ENCODE data around the gene SBF2. TPM values are rescaled to one million over a fixed set of nuclear protein-coding genes. Genes with fewer than 3 reads are reported as not detected.

The SBF2 gene
- total RNA-seq, 1 donor from 2014 or later = 141 TPM

DNA sequence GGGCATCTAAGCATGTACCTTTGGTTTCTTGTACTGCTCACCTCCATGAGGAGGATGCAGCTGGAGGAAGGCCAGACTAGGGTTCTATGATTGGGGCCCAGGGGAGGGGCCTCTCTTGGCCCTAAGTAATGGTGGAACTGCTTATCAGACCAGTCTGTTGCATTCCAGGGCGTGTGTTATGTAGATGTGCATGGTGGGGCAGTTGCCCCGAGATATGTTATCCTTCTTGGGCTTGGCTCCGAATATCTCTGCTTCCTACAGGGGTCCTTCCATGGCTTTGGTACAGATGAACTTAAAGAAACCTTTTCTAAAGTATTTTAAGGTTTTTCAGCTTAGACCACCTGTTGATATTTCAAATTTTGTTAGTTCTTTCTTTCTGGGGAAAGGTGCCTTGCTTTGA lies 504.1 kb downstream of the SBF2 start:
- ATAC-seq (no peak), DNase-seq (ENCODE audit: low spot score) (no peak)
- intact Hi-C loops (cut with DNase I) = no loop called here

DNA sequence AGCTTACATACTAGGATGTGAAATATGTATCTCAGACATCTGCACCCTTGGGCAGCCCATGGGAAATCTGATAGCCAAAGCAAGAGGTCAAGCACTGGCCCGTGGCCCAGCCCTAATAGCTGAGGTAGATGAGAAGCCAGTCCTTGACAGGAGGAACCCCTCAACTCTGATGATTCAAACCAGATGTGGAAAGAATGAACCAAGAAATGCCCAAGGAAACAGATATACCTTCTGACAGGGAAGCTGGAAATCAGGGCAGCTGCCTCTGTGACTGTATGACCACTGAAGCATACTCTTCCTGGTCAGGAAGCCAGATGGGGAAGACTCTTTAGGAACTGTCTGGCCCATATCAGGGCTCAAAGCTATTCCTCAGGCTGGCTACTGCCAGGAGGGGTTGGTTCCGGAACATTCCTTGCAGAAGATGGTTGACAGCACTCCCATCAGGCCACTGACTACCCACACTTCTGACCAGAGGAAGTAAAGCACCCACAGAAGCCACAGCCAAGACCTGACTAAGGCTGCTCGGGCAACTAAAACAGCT lies 506.0 kb downstream of the SBF2 start:
- peak; percentile 58 for ATAC-seq
- no peak for DNase-seq (ENCODE audit: low spot score)

DNA sequence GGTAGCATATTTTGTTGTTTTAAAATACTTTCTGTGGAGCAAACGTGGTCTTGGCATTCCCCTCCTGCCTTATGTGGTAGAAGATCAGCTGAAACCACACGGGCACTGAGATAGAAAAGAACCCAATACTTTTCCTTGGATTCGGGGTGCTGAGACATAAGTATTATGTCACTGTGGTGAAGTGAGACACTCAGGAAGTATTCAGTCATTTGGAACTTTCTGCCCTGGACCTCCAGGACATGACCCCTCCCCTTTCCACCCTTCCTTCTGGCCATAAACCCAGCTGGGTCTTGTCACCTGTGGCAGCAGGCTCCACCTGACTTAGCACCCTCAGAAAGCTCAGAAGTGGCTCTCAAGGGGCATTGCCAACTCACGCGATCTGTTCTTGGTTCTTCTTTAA lies 506.8 kb downstream of the SBF2 start:
- ATAC-seq = no peak
- intact Hi-C loops (cut with DNase I) = no loop called here
- DNase-seq (ENCODE audit: low spot score) = no peak

More for the DNA sequence above, 506.0 kb downstream of the SBF2 start:
- intact Hi-C loops (cut with DNase I) = no loop called here

DNA sequence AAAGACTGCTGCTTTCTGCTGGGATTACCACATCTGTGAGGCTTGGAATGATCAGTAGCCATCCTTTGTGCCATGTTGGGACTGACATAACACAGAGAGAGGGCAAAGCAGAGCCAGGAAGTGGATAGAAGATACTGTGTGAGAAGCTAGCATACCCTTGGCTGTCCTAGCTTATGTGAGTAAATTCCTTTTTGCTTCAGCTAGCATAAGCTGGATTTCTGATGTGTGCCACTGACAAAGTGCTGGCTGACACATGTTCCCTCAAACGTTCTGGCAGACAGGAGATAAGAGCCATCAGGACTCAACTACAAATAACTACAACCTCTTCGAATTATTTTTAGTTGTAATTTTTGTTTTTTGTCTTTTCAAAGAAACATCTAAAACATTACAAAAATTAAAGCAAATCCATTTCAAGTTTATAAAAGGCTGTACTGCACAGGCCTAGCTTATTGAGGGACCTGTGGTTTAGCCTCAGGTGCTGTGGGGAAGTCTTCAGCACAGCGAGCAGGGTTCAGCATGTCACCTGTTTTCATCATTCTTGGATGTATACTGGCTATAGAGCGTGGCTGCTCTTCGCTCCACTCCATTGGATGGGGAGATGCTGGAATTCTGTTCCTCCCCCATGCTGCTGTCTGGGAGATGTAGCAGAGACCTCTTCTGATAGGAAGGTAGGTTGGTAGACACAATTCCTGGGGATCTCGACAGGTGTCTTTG lies 509.3 kb downstream of the SBF2 start:
- DNase-seq (ENCODE audit: low spot score) (no peak), ATAC-seq (no peak)
- intact Hi-C loops (cut with DNase I) = no loop called here

DNA sequence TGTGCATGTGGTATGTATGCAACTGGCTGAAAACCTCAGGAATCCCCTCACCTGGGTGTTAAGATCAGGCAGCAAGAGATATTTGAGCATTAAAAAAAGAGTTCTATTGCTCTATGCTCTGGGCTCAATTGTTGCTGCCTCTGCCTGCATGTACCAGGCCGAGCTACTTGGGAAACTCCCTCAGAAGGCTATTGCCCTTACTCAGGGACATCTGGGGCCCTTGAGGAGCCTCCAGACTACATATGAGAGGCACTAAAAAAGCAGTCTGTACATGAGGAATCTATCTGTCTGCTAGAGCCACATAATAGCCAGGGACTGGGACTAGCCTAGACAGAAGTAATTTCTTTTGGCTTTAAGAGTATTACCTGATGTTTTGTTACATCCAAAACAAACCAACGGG lies 510.0 kb downstream of the SBF2 start:
- DNase-seq (ENCODE audit: low spot score) (no peak), ATAC-seq (no peak)
- intact Hi-C loops (cut with DNase I) = no loop called here

DNA sequence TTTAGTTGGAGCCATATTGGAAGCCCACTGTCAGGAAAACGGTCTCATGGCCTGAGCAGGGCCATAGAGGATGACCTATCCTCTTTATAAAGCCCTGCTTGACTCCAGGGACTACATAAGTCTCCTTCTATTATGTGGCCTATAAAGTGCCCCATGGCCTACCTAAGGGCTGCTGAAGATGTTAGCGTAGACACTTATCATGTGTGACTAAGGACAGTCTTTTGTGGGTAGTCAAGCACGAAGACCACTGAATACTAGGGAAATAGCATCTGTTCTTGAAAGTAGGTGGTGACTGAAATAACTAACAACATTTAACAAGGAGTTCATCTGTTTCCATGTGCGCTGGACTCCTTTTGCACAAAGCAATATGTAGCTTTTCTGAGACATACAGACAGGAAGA lies 513.1 kb downstream of the SBF2 start:
- DNase-seq (ENCODE audit: low spot score) (no peak), ATAC-seq (no peak)
- intact Hi-C loops (cut with DNase I) = no loop called here

DNA sequence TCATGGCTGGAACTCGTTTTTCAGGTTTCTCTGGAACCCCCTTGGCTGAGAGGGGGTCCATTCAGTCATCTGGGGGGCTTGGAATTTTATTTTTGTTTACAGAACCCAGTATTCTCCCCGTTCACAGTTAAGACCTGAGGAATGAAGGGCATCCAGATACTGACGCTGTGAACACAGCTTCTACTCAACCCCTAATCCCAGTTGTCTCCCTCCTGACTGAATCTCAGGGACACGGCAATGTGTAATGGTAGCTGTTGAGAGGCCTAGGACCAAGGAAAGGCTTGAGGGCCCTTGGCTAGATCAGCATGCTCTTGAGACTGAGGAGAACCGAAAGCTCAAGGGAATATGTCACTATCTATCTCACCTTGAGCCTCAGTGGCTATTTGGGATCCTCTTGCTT lies 516.5 kb downstream of the SBF2 start:
- intact Hi-C loops (cut with DNase I) = no loop called here
- no peak for ATAC-seq
- no peak for DNase-seq (ENCODE audit: low spot score)

DNA sequence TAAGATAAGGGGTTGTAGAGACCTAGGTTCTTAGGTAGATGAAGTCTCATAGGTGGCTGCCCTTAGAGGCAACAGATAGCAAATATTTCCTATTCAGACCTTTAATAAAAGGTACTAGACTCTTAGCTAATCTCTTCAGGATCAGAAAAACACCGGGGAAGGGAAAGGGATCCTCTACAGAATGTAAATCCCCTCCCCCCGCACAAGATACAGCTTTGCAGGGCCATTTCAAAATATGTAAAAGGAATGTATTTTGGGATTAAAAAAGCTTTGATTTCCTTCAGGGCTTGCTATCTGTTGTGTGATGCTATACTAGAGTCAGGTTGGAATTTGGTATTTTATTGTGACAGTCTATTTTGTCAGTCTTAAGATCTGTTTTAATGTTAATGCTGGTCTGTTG lies 517.0 kb downstream of the SBF2 start:
- DNase-seq (ENCODE audit: low spot score) (no peak), ATAC-seq (no peak)
- intact Hi-C loops (cut with DNase I) = no loop called here

DNA sequence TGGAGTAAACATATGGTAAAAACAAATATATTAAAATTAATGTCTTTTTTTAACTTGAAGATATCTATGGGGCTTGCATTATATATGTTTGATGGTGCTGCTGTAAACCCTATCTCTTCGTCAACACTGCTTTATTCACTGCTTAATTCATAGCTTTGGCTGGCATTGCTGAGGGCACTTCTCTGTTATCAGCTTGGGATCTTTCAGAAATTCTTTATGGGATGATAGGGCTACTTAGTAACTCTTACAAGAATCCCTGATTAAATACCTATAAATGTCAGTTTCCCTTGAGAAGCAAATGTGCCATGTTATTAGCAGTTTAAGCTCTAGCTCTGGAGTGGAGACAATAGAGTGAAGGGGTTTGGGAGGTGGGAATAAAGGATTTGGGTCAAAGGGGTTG lies 517.8 kb downstream of the SBF2 start:
- intact Hi-C loops (cut with DNase I) = no loop called here
- no peak for ATAC-seq
- no peak for DNase-seq (ENCODE audit: low spot score)

DNA sequence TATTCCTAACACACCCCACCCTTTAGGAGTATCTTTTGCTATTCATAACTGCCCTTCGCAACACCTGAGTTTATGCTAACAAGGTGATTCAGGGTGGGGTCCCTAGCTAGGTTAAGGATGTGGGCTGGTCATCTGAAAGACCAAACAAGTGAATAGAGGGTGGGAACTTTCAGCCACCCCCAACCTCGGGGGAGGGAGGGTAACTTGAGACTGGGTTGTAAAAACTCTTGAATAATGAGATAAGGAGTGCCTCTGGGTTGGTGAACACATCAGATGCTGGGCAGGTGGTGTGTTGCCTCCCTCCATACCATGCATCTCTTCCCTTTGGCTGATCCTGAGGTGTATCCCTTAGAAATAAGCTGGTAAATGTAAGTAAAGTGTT lies 518.6 kb downstream of the SBF2 start:
- peak; percentile 22 for ATAC-seq
- intact Hi-C loops (cut with DNase I) = no loop called here
- DNase-seq (ENCODE audit: low spot score) = no peak

DNA sequence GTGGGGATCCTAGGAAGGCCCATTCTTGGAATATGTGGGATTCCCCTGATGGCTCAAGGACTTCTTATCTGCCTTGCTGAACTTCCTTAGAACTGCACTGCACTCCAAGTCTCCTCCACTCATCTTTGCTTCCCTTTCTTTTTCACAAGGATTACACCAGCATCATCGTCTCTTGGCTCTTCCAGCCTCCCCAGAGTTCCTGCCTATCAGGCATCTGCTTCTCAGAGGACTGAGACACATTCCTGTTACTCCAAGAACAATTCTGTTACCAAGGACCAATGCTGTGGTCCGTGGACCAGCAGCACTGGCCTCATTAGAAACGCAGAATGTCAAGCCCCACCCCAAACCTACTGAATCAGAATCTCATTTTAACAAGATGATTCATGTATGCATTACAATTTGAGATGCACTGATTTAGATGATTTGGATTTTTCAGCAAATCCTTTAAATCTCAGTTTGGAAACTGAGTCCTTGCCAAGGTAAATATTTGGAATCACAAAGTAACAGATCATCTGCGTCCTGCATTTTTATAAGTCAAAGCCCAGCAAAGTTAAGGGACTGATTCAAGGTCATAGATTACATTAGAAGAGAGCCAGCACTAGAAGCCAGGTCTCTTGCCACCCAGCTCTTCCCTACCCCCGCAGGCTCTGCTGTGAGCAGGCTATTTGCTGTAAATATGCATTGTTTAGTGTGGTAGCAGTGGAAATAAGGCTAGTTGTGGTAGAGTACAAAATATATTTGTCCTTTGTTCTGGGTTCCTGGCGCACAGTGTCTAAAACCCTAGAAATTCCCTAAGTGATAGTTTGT lies 519.2 kb downstream of the SBF2 start:
- intact Hi-C loops (cut with DNase I) = no loop called here
- ATAC-seq = peak; percentile 48
- DNase-seq (ENCODE audit: low spot score) = no peak

DNA sequence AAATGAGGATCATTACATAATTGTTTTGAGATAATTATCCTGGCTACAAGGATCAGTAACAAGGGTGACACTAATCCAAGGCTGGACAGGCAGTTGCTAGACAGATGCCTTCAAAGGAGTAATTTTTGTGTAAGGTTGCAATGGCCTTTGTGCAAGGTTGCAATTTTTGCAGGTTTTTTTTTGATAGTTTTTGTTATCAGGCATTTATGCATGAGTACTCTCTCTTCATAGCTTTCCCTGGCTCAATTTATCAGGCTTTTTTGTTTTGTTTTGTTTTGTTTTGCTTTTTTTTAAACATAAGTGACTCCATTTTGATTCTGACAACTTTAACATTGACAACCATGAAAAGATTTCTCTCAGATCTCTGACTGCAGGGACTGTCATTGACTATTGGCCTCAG lies 519.9 kb downstream of the SBF2 start:
- DNase-seq (ENCODE audit: low spot score) = no peak
- no peak for ATAC-seq
- intact Hi-C loops (cut with DNase I) = no loop called here

DNA sequence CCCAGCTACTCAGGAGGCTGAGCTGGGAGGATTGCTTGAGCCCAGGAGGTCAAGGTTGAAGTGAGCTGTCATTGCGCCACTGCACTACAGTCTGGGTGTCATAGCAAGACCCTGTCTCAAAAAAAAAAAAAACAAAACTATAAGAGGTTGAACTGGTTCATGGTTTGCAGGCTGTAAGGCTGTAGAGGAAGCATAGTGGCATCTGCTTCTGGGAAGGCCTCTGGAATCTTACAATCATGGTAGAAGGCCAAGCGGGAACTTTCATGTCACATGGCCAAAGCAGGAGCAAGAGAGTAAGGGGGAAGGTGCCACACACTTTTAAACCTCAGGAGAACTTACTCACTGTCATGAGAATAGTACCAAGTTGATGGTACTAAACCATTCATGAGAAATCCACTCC lies 520.5 kb downstream of the SBF2 start:
- intact Hi-C loops (cut with DNase I) = no loop called here
- ATAC-seq (no peak), DNase-seq (ENCODE audit: low spot score) (no peak)

DNA sequence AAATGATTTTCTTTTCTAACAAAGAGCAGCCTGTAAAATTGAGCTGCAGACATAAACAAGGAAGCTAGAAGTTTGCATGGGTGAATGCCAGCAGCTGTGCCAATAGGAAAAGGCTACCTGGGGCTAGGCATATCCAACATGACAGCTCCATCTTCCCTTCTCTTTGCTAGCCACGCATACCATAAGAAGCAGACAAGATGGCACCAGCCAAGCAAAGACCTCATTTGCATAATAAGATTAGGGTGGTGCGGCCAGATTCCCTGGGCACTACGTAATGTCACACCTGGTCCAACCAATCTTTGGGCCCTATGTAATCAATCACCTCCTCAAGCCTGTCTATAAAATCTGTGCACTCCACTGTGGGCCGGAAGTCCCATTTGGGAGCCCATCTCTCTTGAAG lies 521.8 kb downstream of the SBF2 start:
- ATAC-seq (no peak), DNase-seq (ENCODE audit: low spot score) (no peak)
- intact Hi-C loops (cut with DNase I) = no loop called here

DNA sequence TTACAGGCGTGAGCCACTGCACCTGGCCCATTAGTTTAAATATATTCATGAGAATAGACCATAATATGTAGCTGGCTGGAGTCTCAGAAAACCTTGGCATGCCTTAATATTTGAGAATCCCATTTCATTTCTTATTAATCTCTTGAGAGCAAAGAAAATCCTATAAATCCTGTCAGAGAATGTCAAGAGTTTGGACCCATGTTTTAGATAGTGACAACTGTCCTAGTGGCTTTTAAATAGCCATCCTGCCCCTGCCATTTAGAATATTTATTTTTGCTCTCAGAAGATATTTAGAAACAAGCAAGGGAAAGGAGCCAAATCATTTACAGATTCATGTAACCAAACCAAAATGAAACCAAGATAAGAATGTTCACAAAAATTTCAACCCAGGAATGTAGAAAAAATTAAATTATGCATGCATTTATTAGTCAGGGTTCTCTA lies 522.9 kb downstream of the SBF2 start:
- DNase-seq (ENCODE audit: low spot score) (no peak), ATAC-seq (no peak)
- intact Hi-C loops (cut with DNase I) = no loop called here

DNA sequence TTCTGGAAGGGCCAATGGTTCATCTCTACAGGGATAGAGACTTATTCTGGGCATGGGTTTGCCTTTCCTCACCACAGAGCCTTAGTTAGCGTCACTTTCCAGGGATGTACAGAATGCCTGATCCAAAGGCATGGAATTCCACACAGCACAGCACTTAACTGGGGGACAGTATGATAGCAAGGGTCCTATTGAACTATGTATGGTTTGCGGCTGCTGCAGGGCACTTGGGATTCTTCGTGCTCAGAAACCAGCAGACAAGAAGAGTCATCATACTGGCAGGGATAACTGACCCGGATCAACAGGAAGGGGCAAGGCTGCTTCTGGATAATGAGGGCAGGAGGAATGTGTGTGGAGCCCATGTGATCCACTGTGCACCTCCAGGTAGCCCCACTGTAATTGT lies 524.4 kb downstream of the SBF2 start:
- ATAC-seq = no peak

DNA sequence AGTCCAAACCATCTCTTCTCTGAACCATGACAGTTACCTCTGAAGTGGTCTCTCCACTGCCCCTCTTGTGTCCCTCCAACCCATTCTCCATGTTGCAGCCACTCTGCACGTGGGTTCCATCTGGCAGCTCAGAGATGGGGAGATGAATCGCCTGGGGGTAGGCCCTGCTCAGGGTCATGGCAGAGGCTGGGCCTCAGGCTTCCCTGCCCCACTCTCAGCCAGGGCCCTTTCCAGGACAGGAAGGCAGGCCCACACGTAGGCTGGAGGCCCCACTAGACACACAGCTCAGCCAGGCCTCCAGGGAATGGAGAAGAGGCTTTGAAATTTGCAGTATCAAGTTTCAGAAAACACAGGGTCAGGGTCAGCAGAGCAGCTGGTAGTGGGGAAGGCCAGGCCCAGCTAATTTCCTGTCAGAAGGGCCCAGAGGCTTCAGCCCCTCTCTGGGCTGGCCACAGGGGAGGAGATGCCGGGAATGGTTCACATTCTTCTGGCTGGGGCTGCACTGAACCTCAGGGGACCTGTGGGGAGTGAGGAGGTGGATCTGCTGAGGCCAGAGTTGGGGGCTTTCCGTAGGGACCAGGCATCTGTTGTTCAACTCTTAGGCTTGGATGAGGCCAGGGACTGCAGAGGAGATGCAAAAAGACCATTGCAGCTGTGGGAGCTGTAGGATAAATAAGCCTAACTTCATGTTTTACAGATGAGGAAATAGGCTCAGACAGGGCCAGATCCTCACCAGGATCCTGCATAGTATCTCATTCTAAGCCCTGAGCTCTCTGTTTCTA lies 528.5 kb downstream of the SBF2 start:
- ATAC-seq (peak; percentile 90), DNase-seq (ENCODE audit: low spot score) (peak; percentile 73)
- intact Hi-C loops (cut with DNase I) = no loop called here

More for the DNA sequence above, 524.4 kb downstream of the SBF2 start:
- intact Hi-C loops (cut with DNase I) = no loop called here
- no peak for DNase-seq (ENCODE audit: low spot score)

DNA sequence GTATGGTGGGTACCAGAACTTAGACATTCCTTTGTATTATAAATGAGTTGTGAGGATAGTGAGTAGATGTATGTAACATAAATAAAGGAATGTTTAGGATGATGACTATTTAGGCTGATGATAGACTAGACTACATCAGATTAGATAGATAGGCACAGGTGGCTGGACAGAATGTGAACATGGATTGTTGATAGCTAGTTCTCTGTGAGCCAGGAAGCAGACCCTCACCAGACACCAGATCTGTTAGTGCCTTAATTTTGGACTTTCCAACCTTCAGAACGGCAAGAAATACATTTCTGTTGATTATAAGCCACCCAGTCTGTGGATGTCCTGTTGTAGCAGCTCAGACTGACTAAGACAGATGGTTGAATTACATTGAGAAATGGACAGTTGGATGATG lies 530.7 kb downstream of the SBF2 start:
- DNase-seq (ENCODE audit: low spot score) (no peak), ATAC-seq (no peak)
- intact Hi-C loops (cut with DNase I) = no loop called here

DNA sequence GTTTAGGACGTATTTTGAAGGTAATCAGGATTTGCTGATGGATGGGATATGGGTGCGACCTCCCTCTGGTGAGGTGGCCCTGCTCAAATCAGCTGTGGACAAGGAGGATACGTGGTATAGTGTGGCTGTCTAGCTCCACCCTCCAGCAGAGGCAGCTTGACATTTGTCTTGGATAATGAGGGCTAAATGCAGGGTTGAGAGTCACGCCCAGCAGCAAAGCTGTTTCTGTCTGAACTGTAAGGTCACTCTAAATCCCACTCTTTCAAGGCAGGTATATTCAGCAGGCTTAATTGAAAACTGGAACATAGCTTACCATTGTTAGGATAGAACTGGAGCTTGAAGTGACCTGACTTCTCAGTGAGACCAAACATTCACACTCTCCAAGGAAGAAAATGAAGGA lies 531.5 kb downstream of the SBF2 start:
- no peak for ATAC-seq
- intact Hi-C loops (cut with DNase I) = no loop called here
- DNase-seq (ENCODE audit: low spot score) = no peak

Measured in sciatic nerve (tissue), 2 donors.